Measurements from ENCODE around the gene ATXN7L1. TPM values are rescaled to one million over a fixed set of nuclear protein-coding genes. Genes with fewer than 3 reads are reported as not detected.

Gene ATXN7L1
- total and polyA plus RNA-seq, 2 of the 8 experiments (the other 6 are each of a cell fraction or from before 2014, with no cell fraction given) = 14.3 to 34.0 TPM

- TF ChIP-seq ATF2 (IDR thresholded peaks at IDR 0.05; ENCODE audit: low read length) = no peak
- TF ChIP-seq RFX5 (IDR thresholded peaks at IDR 0.05; ENCODE audit: borderline replicate concordance, low read depth, low read length) = no peak
- no peak for TF ChIP-seq SIX5 (IDR thresholded peaks at IDR 0.05; ENCODE audit: low read depth, low read length)
- no peak; the same call in 1 of the 2 replicates for TF ChIP-seq KDM1A (IDR thresholded peaks at IDR 0.05; ENCODE audit: borderline replicate concordance, low read length)
- TF ChIP-seq EZH2 (IDR thresholded peaks at IDR 0.05; ENCODE audit: low read depth, low read length, severe bottlenecking) = no peak
- no peak for TF ChIP-seq NANOG (IDR thresholded peaks at IDR 0.05; ENCODE audit: insufficient read depth, low read depth, low read length, poor library complexity, severe bottlenecking)
- TF ChIP-seq BCL11A (IDR thresholded peaks at IDR 0.05; ENCODE audit: low read depth in 2 of 2, low read length in 2 of 2) = no peak
- TF ChIP-seq SIRT6 (IDR thresholded peaks at IDR 0.05; ENCODE audit: low read length) = no peak
- TF ChIP-seq MAX (IDR thresholded peaks at IDR 0.05) = no peak
- TF ChIP-seq TAF7 (optimal IDR thresholded peaks at IDR 0.05; ENCODE audit: borderline replicate concordance, low read depth, low read length) = no peak
These were observed 75.4 kb downstream of the ATXN7L1 start (continued) for GRCh38 chr7:105800849-105801534.

Data from H1 (cell line).